H9 (cell line): ENCODE data around the gene CFAP157. TPM values are rescaled to one million over a fixed set of nuclear protein-coding genes. Genes with fewer than 3 reads are reported as not detected.

ENCODE experiments used
- DNase-seq: peaks from one replicate; pipeline ENCODE4 v3.0.0-alpha.2; 2017
- H2AFZ ChIP-seq: one replicate; pipeline ENCODE4 v1.6.1; 2013; ENCODE audit warnings: mild to moderate bottlenecking, low read length, control low read depth, moderate library complexity
- H2AK5ac ChIP-seq: 2 replicates; pipeline ENCODE4 v1.6.1; 2013; ENCODE audit warnings: low read length, control low read depth, mixed read lengths; ENCODE audit not compliant: insufficient read length
- H2BK120ac ChIP-seq: one replicate; pipeline ENCODE4 v1.6.1; 2013; ENCODE audit warnings: low read depth, mild to moderate bottlenecking, low read length, control low read depth, inconsistent platforms; ENCODE audit not compliant: poor library complexity, severe bottlenecking
- H2BK12ac ChIP-seq: 2 replicates; pipeline ENCODE4 v1.6.1; 2013; ENCODE audit warnings: low read length, control low read depth, mixed read lengths, low read depth; ENCODE audit not compliant: insufficient read length
- H2BK15ac ChIP-seq: 2 replicates; pipeline ENCODE4 v1.6.1; 2013; ENCODE audit warnings: low read depth, low read length, control low read depth
- H2BK20ac ChIP-seq: one replicate; pipeline ENCODE4 v1.6.1; 2013; ENCODE audit warnings: low read depth, mild to moderate bottlenecking, low read length, control low read depth, inconsistent platforms; ENCODE audit not compliant: poor library complexity, severe bottlenecking
- H2BK5ac ChIP-seq: 2 replicates; pipeline ENCODE4 v1.6.1; 2013; ENCODE audit warnings: low read length, control low read depth, mixed read lengths; ENCODE audit not compliant: insufficient read length
- H3K14ac ChIP-seq: 2 replicates; pipeline ENCODE4 v1.6.1; 2013; ENCODE audit warnings: low read length, control low read depth; ENCODE audit not compliant: insufficient read depth
- H3K18ac ChIP-seq: 2 replicates; pipeline ENCODE4 v1.6.1; 2013; ENCODE audit warnings: low read depth, mild to moderate bottlenecking, mixed read lengths, low read length, control low read depth; ENCODE audit not compliant: insufficient read length
- H3K23ac ChIP-seq: 2 replicates; pipeline ENCODE4 v1.6.1; 2013; ENCODE audit warnings: low read length, control low read depth, mixed read lengths, low read depth; ENCODE audit not compliant: insufficient read length
- H3K23me2 ChIP-seq: 2 replicates; pipeline ENCODE4 v1.6.1; 2013; ENCODE audit warnings: low read depth, mild to moderate bottlenecking, mixed read lengths, low read length, control low read depth; ENCODE audit not compliant: insufficient read length, poor library complexity, severe bottlenecking
- H3K27ac ChIP-seq: 2 replicates; pipeline ENCODE4 v1.5.1; 2013; ENCODE audit warnings: low read length, control low read depth, mixed read lengths, low read depth; ENCODE audit not compliant: insufficient read length
- H3K27me3 ChIP-seq: 2 replicates; pipeline ENCODE4 v1.6.1; 2013; ENCODE audit warnings: low read length, control low read depth, inconsistent platforms; ENCODE audit not compliant: insufficient read depth
- H3K4ac ChIP-seq: 2 replicates; pipeline ENCODE4 v1.6.1; 2013; ENCODE audit warnings: low read depth, mild to moderate bottlenecking, control low read depth, inconsistent platforms, low read length, moderate library complexity
- H3K4me1 ChIP-seq: 2 replicates; pipeline ENCODE4 v1.6.1; 2013; ENCODE audit warnings: low read length, control low read depth, inconsistent platforms; ENCODE audit not compliant: insufficient read depth
- H3K4me2 ChIP-seq: 2 replicates; pipeline ENCODE4 v1.6.1; 2013; ENCODE audit warnings: low read length, control low read depth, mixed read lengths; ENCODE audit not compliant: insufficient read length, insufficient read depth
- H3K56ac ChIP-seq: 2 replicates; pipeline ENCODE4 v1.6.1; 2013; ENCODE audit warnings: low read depth, mild to moderate bottlenecking, mixed read lengths, low read length, control low read depth; ENCODE audit not compliant: insufficient read length
- H3K79me1 ChIP-seq: 2 replicates; pipeline ENCODE4 v1.6.1; 2013; ENCODE audit warnings: low read depth, mild to moderate bottlenecking, moderate library complexity, low read length, control low read depth, inconsistent platforms; ENCODE audit not compliant: insufficient read depth, poor library complexity, severe bottlenecking
- H3K79me2 ChIP-seq: 2 replicates; pipeline ENCODE4 v1.6.1; 2013; ENCODE audit warnings: low read length, control low read depth, inconsistent platforms; ENCODE audit not compliant: insufficient read depth
- H3K9ac ChIP-seq: 2 replicates; pipeline ENCODE4 v1.6.1; 2013; ENCODE audit warnings: low read length, control low read depth, mixed read lengths; ENCODE audit not compliant: insufficient read length; ENCODE audit errors: extremely low read depth
- H3K9me3 ChIP-seq: one replicate; pipeline ENCODE4 v1.6.1; 2013; ENCODE audit warnings: low read depth, low read length, inconsistent platforms; ENCODE audit not compliant: control insufficient read depth
- H3T11ph ChIP-seq: one replicate; pipeline ENCODE4 v1.6.1; 2013; ENCODE audit warnings: mild to moderate bottlenecking, low read length, control low read depth, inconsistent platforms
- H4K20me1 ChIP-seq: one replicate; pipeline ENCODE4 v1.6.1; 2013; ENCODE audit not compliant: control insufficient read depth, insufficient read length, insufficient read depth
- H4K5ac ChIP-seq: 2 replicates; pipeline ENCODE4 v1.6.1; 2013; ENCODE audit warnings: low read depth, mild to moderate bottlenecking, mixed read lengths, low read length, control low read depth; ENCODE audit not compliant: insufficient read length
- H4K8ac ChIP-seq: replicated peaks from 2 replicates; pipeline ENCODE4 v1.6.1; 2013; ENCODE audit warnings: low read length, control low read depth, mixed read lengths, low read depth; ENCODE audit not compliant: insufficient read length
- H4K91ac ChIP-seq: 2 replicates; pipeline ENCODE4 v1.6.1; 2013; ENCODE audit warnings: low read depth, mild to moderate bottlenecking, moderate library complexity, mixed read lengths, low read length, control low read depth; ENCODE audit not compliant: insufficient read length
- H3K27ac Mint-ChIP-seq, 3 experiments: 2 replicates in 2 of 3; 3 replicates in 1 of 3; pipeline ENCODE4 v1.8.0; 2020 to 2021; ENCODE audit warnings: mixed read lengths in 3 of 3, mild to moderate bottlenecking in 1 of 3, moderate library complexity in 1 of 3
- H3K27me3 Mint-ChIP-seq: 2 replicates; pipeline ENCODE4 v1.8.0; 2021; ENCODE audit warnings: low read depth, mild to moderate bottlenecking, moderate library complexity, mixed read lengths
- H3K36me3 Mint-ChIP-seq, 3 experiments: 2 replicates in 2 of 3; 3 replicates in 1 of 3; pipeline ENCODE4 v1.8.0; 2020 to 2021; ENCODE audit warnings: low read depth in 3 of 3, mixed read lengths in 3 of 3; ENCODE audit not compliant: insufficient read depth in 1 of 3
- H3K4me1 Mint-ChIP-seq, 2 experiments: 2 replicates each; pipeline ENCODE4 v1.8.0; 2020; ENCODE audit warnings: mixed read lengths in 2 of 2
- H3K4me3 Mint-ChIP-seq, 2 experiments: 2 replicates in 1 of 2; 3 replicates in 1 of 2; pipeline ENCODE4 v1.8.0; 2020 to 2021; ENCODE audit warnings: mild to moderate bottlenecking in 2 of 2, mixed read lengths in 2 of 2, moderate library complexity in 1 of 2
- H3K9me3 Mint-ChIP-seq, 2 experiments: 2 replicates in 1 of 2; 3 replicates in 1 of 2; pipeline ENCODE4 v1.8.0; 2020; ENCODE audit warnings: mild to moderate bottlenecking in 2 of 2, mixed read lengths in 2 of 2, moderate library complexity in 1 of 2
- CTCF ChIP-seq: fragments of 200-600 bp; sonication (generic); conservative IDR thresholded peaks from 3 replicates; pipeline ENCODE4 v1.8.0; 2021; ENCODE audit warnings: antibody characterized with exemption, mild to moderate bottlenecking
- WGBS: extraction: QIAGEN DNeasy Blood & Tissue Kit; methylation state at CpG from one replicate; pipeline ENCODE4 v1.1.7; 2013; ENCODE audit warnings: missing lambda C conversion rate, low lambda C conversion rate, mixed read lengths; ENCODE audit not compliant: insufficient read length; ENCODE audit errors: extremely low coverage; 5-methylcytosine and 5-hydroxymethylcytosine counted together
- total RNA-seq: library from RNA; stranded (reverse); gene quantifications from 2 replicates; pipeline ENCODE4 v1.2.1, GENCODE V29; 2021

Gene CFAP157
- total RNA-seq, 1 experiment from 2014 or later = 0.22 TPM

GRCh38 chr9:127742435-127743088 is 35.8 kb downstream of the CFAP157 start:
- Histone ChIP-seq H3K79me1 (no peaks in the 10 kb centered on the region), H3K14ac (no peak overlapping the region), H2BK12ac (no peak overlapping the region), H3K4me1 (no peaks in the 10 kb centered on the region), H3K27me3 (no peaks in the 10 kb centered on the region), H4K5ac (no peak overlapping the region), H2AFZ (no peak overlapping the region), H3K9me3 (no peaks in the 10 kb centered on the region), H3K23ac (no peak overlapping the region), H4K91ac (no peak overlapping the region), H2BK15ac (no peak overlapping the region), H3K18ac (no peak overlapping the region), H3K9ac (peak overlapping the region; percentile 31), H2BK5ac (no peak overlapping the region), H3K4ac (no peak overlapping the region), H3K27ac (no peak overlapping the region), H3K4me2 (peak overlapping the region; percentile 75), H3K23me2 (peaks cover 7% of the 10 kb centered on the region), H2BK120ac (no peak overlapping the region), H4K8ac (no peak overlapping the region), H3K79me2 (no peaks in the 10 kb centered on the region), H3T11ph (no peak overlapping the region), H4K20me1 (no peaks in the 10 kb centered on the region), H2BK20ac (no peak overlapping the region), H3K56ac (no peak overlapping the region), H2AK5ac (no peak overlapping the region)
- WGBS = no CpG with 5 or more reads among the region's 33 CpGs
- peak; percentile 98 for DNase-seq
- Mint-ChIP-seq H3K27me3 (peaks cover 14% of the 10 kb centered on the region), H3K4me1 (peaks cover 4 to 17% of the 10 kb centered on the region in 2 experiments), H3K4me3 (peak overlapping the region; percentile 73 to 91), H3K9me3 (no peaks in the 10 kb centered on the region), H3K27ac (peak overlapping the region; percentile 74 to 97 (median 89); a peak in 4 of 7 replicates), H3K36me3 (no peaks in the 10 kb centered on the region)
- no peak for TF ChIP-seq CTCF
